Spleen (tissue), 11 donors: ENCODE data around the gene DDX46. TPM values are rescaled to one million over a fixed set of nuclear protein-coding genes. Genes with fewer than 3 reads are reported as not detected.

Experiments
- DNase-seq: peaks from one replicate; pipeline ENCODE4 v3.0.0-alpha.2; 2020
- H3K27ac ChIP-seq, 8 donors: fragments of 200-600 bp; sonication (generic) in 7 of 8; 1 replicate in 4 of 8; 2 replicates in 4 of 8; pipeline versions ENCODE4 v1.5.0 to v1.8.0; 2016 to 2021; ENCODE audit warnings: inconsistent platforms in 4 of 8, mild to moderate bottlenecking in 4 of 8, moderate library complexity in 1 of 8
- H3K27me3 ChIP-seq, 7 donors: fragments of 200-600 bp; sonication (generic) in 6 of 7; replicated peaks in 1 of 7; 1 replicate in 4 of 7; 2 replicates in 3 of 7; pipeline versions ENCODE4 v1.5.0 to v1.8.0; 2016 to 2021; ENCODE audit warnings: inconsistent platforms in 3 of 7, mild to moderate bottlenecking in 1 of 7
- H3K36me3 ChIP-seq, 6 donors: fragments of 200-600 bp; sonication (generic) in 5 of 6; 1 replicate in 4 of 6; 2 replicates in 2 of 6; pipeline versions ENCODE4 v1.5.0 to v1.8.0; 2016 to 2021; ENCODE audit warnings: inconsistent platforms in 2 of 6
- H3K4me1 ChIP-seq, 6 donors: fragments of 200-600 bp; sonication (generic) in 5 of 6; 1 replicate in 3 of 6; 2 replicates in 3 of 6; pipeline versions ENCODE4 v1.5.0 to v1.8.0; 2016 to 2021; ENCODE audit warnings: inconsistent platforms in 3 of 6
- H3K4me3 ChIP-seq, 8 donors: fragments of 200-600 bp; sonication (generic) in 7 of 8; 1 replicate in 4 of 8; 2 replicates in 4 of 8; pipeline versions ENCODE4 v1.5.0 to v1.8.0; 2016 to 2021; ENCODE audit warnings: inconsistent platforms in 4 of 8, mild to moderate bottlenecking in 4 of 8, moderate library complexity in 2 of 8
- H3K9me3 ChIP-seq, 8 donors: fragments of 200-600 bp; sonication (generic) in 7 of 8; 1 replicate in 4 of 8; 2 replicates in 4 of 8; pipeline versions ENCODE4 v1.5.0 to v1.8.0; 2016 to 2021; ENCODE audit warnings: inconsistent platforms in 4 of 8
- CTCF ChIP-seq, 11 experiments: fragments of 200-600 bp in 7 of 11; fragments of 450-650 bp in 4 of 11; sonication (generic) in 4 of 11; IDR thresholded peaks in 8 of 11; conservative IDR thresholded peaks in 3 of 11; 1 replicate in 7 of 11; 2 replicates in 4 of 11; pipeline versions ENCODE4 v1.4.0 to v1.8.0; 2016 to 2021; ENCODE audit warnings: antibody characterized with exemption in 11 of 11, inconsistent platforms in 4 of 11, mild to moderate bottlenecking in 1 of 11
- POLR2A ChIP-seq, 3 donors: fragments of 450-650 bp; IDR thresholded peaks; one replicate each; pipeline ENCODE4 v1.5.1; 2017; ENCODE audit warnings: antibody characterized with exemption in 3 of 3, mild to moderate bottlenecking in 1 of 3
- POLR2AphosphoS5 ChIP-seq, 3 donors: sonication (generic); formaldehyde crosslinking; IDR thresholded peaks; one replicate each; pipeline ENCODE4 v1.5.1; 2017; ENCODE audit warnings: antibody characterized with exemption in 3 of 3
- WGBS, 5 donors: extraction: QIAGEN DNeasy Blood & Tissue Kit in 3 of 5; methylation state at CpG; one replicate each; pipeline versions ENCODE4 v1.1.5 to v1.1.7; 2013 to 2018; 5-methylcytosine and 5-hydroxymethylcytosine counted together
- intact Hi-C: fragments of 100-400 bp; cut with DNase I; formaldehyde crosslinking; loops from one replicate; pipeline ENCODE4 v1.15.0; 2023; ENCODE audit warnings: low total_unique reads
- polyA plus RNA-seq, 3 donors: library from polyadenylated mRNA; stranded (reverse); fragments of 200-250 nt; gene quantifications; one replicate each; pipeline ENCODE4 v1.2.1, GENCODE V29; 2013
- total RNA-seq, 7 donors: library from RNA; depleted of rRNA in 3 of 7; stranded (reverse); fragments of >200 nt in 3 of 7; fragmentation: NEBNext Ultra II Directional in 4 of 7; extraction: Animal tissue kit (Norgen Biotek cat#: 25700) in 4 of 7; gene quantifications; one replicate each; pipeline versions ENCODE4 v1.1.0 to v1.2.1, GENCODE V29; 2016 to 2021
- donor health status: healthy with polysubstance abuse.
- donor health status: DM: no; HTN: no; CAD: no; lungs with moderate emphysema.
- donor health status: DM: no; HTN: no; CAD: no.
- donor health status: Bipolar disorder and iron deficiency.
- donor health status: healthy.
- donor health status: DM: no; HTN: no; CAD: no.
- donor health status: DM: yes; HTN: yes; CAD: no.

DDX46 gene
- total and polyA plus RNA-seq, 10 donors: 10.7 to 74.2 (median 53.9) TPM

- peak; percentile 82 for DNase-seq
- intact Hi-C loops: no loop called here
- peaks cover 0 to 9% (median 0%) of the 10 kb centered on the region in 6 donors for H3K36me3 ChIP-seq
- WGBS, 5 donors: 13 to 19% (median 16%) methylated on average over 20 of the region's 20 CpGs
- H3K27ac ChIP-seq: peak overlapping the region; percentile 93 to 96 (median 94)
- TF ChIP-seq POLR2AphosphoS5 (IDR thresholded peaks at IDR 0.05) (no peak), CTCF (IDR thresholded peaks at IDR 0.05 in 8 of 11, conservative IDR thresholded peaks at IDR 0.05 in 3 of 11) (no peak), POLR2A (IDR thresholded peaks at IDR 0.05) (no peak)
- peak overlapping the region; percentile 83 to 93 (median 88) for H3K4me3 ChIP-seq
- no peaks in the 10 kb centered on the region for H3K9me3 ChIP-seq
- H3K27me3 ChIP-seq: no peaks in the 10 kb centered on the region
- H3K4me1 ChIP-seq: peaks cover 15 to 60% (median 35%) of the 10 kb centered on the region in 6 donors
These were observed 116.5 kb downstream of the DDX46 start for GRCh38 chr5:134874831-134875655.

- no peak for TF ChIP-seq POLR2A (IDR thresholded peaks at IDR 0.05)
- no peak for TF ChIP-seq POLR2AphosphoS5 (IDR thresholded peaks at IDR 0.05)
- TF ChIP-seq CTCF (IDR thresholded peaks at IDR 0.05 in 8 of 11, conservative IDR thresholded peaks at IDR 0.05 in 3 of 11): no peak
- Histone ChIP-seq H3K9me3 (no peaks in the 10 kb centered on the region), H3K4me1 (peaks cover 15 to 68% (median 41%) of the 10 kb centered on the region in 6 donors), H3K36me3 (peaks cover 0 to 9% (median 0%) of the 10 kb centered on the region in 6 donors), H3K4me3 (no peak overlapping the region), H3K27me3 (no peaks in the 10 kb centered on the region), H3K27ac (peak overlapping the region in 3 of 8 donors; percentile 35 to 57 (median 39))
- intact Hi-C loops: no loop called here
- no peak for DNase-seq
These were observed 118.6 kb downstream of the DDX46 start for GRCh38 chr5:134877159-134877558.

GRCh38 chr5:134878403-134878802, 119.8 kb downstream of the DDX46 start:
- H3K27me3 ChIP-seq: no peaks in the 10 kb centered on the region
- 83 to 92% (median 91%) methylated on average over 3 of the region's 3 CpGs for WGBS, 5 donors
- H3K27ac ChIP-seq: no peak overlapping the region
- intact Hi-C loops: no loop called here
- no peak for TF ChIP-seq POLR2AphosphoS5 (IDR thresholded peaks at IDR 0.05)
- TF ChIP-seq CTCF (IDR thresholded peaks at IDR 0.05 in 8 of 11, conservative IDR thresholded peaks at IDR 0.05 in 3 of 11): no peak
- TF ChIP-seq POLR2A (IDR thresholded peaks at IDR 0.05): no peak
- DNase-seq: no peak
- peaks cover 15 to 68% (median 41%) of the 10 kb centered on the region in 6 donors for H3K4me1 ChIP-seq
- H3K36me3 ChIP-seq: peaks cover 0 to 9% (median 0%) of the 10 kb centered on the region in 6 donors
- H3K9me3 ChIP-seq: no peaks in the 10 kb centered on the region
- no peak overlapping the region for H3K4me3 ChIP-seq

GRCh38 chr5:134879456-134879855, 120.9 kb downstream of the DDX46 start:
- intact Hi-C loops: no loop called here
- no peak for TF ChIP-seq POLR2AphosphoS5 (IDR thresholded peaks at IDR 0.05)
- TF ChIP-seq POLR2A (IDR thresholded peaks at IDR 0.05): no peak
- no peak for TF ChIP-seq CTCF (IDR thresholded peaks at IDR 0.05 in 8 of 11, conservative IDR thresholded peaks at IDR 0.05 in 3 of 11)
- no peaks in the 10 kb centered on the region for H3K27me3 ChIP-seq
- H3K4me3 ChIP-seq: no peak overlapping the region
- no peaks in the 10 kb centered on the region for H3K9me3 ChIP-seq
- no peak overlapping the region for H3K27ac ChIP-seq
- 80 to 93% (median 89%) methylated on average over 3 of the region's 3 CpGs for WGBS, 5 donors
- H3K36me3 ChIP-seq: peaks cover 0 to 9% (median 0%) of the 10 kb centered on the region in 6 donors
- peaks cover 13 to 61% (median 35%) of the 10 kb centered on the region in 6 donors for H3K4me1 ChIP-seq
- no peak for DNase-seq
